Measurements from ENCODE around the gene SF3B5. TPM values are rescaled to one million over a fixed set of nuclear protein-coding genes. Genes with fewer than 3 reads are reported as not detected.

SF3B5 gene
- total and polyA plus RNA-seq, 9 of the 15 experiments (the other 6 are each of a cell fraction or from before 2014, with no cell fraction given) = 238 to 1,211 (median 407) TPM

- TF ChIP-seq ZHX1 (conservative IDR thresholded peaks at IDR 0.05; ENCODE audit: low read length) = no peak
- TF ChIP-seq RFX7 (CRISPR knock-in tag; IDR thresholded peaks at IDR 0.05) = no peak
- no peak for TF ChIP-seq RBM39 (optimal IDR thresholded peaks at IDR 0.05; ENCODE audit: low read depth, low read length)
- no peak for TF ChIP-seq SRSF7 (optimal IDR thresholded peaks at IDR 0.05; ENCODE audit: low read depth, low read length)
- TF ChIP-seq ARID1B (IDR thresholded peaks at IDR 0.05) = no peak; the same call in 1 of the 2 replicates
- no peak for TF ChIP-seq MXD1 (CRISPR knock-in tag; IDR thresholded peaks at IDR 0.05; ENCODE audit: borderline replicate concordance, poor library complexity, severe bottlenecking)
- TF ChIP-seq, protein P1, sequence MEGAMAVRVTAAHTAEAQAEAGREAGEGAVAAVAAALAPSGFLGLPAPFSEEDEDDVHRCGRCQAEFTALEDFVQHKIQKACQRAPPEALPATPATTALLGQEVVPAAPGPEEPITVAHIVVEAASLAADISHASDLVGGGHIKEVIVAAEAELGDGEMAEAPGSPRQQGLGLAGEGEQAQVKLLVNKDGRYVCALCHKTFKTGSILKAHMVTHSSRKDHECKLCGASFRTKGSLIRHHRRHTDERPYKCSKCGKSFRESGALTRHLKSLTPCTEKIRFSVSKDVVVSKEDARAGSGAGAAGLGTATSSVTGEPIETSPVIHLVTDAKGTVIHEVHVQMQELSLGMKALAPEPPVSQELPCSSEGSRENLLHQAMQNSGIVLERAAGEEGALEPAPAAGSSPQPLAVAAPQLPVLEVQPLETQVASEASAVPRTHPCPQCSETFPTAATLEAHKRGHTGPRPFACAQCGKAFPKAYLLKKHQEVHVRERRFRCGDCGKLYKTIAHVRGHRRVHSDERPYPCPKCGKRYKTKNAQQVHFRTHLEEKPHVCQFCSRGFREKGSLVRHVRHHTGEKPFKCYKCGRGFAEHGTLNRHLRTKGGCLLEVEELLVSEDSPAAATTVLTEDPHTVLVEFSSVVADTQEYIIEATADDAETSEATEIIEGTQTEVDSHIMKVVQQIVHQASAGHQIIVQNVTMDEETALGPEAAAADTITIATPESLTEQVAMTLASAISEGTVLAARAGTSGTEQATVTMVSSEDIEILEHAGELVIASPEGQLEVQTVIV (CRISPR knock-in tag; IDR thresholded peaks at IDR 0.05; ENCODE audit: borderline replicate concordance) = no peak
- no peak for TF ChIP-seq STAT5B (CRISPR knock-in tag; IDR thresholded peaks at IDR 0.05)
- TF ChIP-seq ARID4B (CRISPR knock-in tag; IDR thresholded peaks at IDR 0.05) = peak; percentile 57; the same call in 1 of the 2 replicates
- no peak for TF ChIP-seq TSC22D4 (tag; IDR thresholded peaks at IDR 0.05)
- TF ChIP-seq SNRNP70 (optimal IDR thresholded peaks at IDR 0.05; ENCODE audit: low read depth, low read length) = no peak
- 0 out of 2 replicates have a peak, but pooled peaks have one; percentile 31 for TF ChIP-seq GTF2F1 (IDR thresholded peaks at IDR 0.05; ENCODE audit: low read depth, low read length)
- TF ChIP-seq DNMT1 (IDR thresholded peaks at IDR 0.05) = no peak
- no peak for TF ChIP-seq CREBBP (IDR thresholded peaks at IDR 0.05; ENCODE audit: low read depth, low read length)
- TF ChIP-seq RCOR1 (IDR thresholded peaks at IDR 0.05; ENCODE audit: borderline replicate concordance in 1 of 2, low read depth in 2 of 2, low read length in 2 of 2) = 0 out of 4 replicates have a peak, but pooled peaks of 1 of the 2 experiments have one; percentile 25
- no peak for TF ChIP-seq ARHGAP35 (IDR thresholded peaks at IDR 0.05; ENCODE audit: partially characterized antibody)
- no peak for TF ChIP-seq ZNF696 (CRISPR knock-in tag; conservative IDR thresholded peaks at IDR 0.05)
Observed at GRCh38 chr6:144063744-144064401, 31.5 kb downstream of the SF3B5 start (continued).
